Stimulated activated CD4-positive, alpha-beta T cell treated with anti-CD3 and anti-CD28 coated beads, Interleukin-1b, Interleukin-23, amount 100 ng/mL, for 1 hour (primary cell): ENCODE data around the gene KIF18B.

Source experiments
- DNase-seq, 2 donors: peaks; one replicate each; pipeline ENCODE4 v3.0.0-alpha.2; 2020; ENCODE audit warnings: low read depth in 2 of 2

Gene KIF18B

DNA sequence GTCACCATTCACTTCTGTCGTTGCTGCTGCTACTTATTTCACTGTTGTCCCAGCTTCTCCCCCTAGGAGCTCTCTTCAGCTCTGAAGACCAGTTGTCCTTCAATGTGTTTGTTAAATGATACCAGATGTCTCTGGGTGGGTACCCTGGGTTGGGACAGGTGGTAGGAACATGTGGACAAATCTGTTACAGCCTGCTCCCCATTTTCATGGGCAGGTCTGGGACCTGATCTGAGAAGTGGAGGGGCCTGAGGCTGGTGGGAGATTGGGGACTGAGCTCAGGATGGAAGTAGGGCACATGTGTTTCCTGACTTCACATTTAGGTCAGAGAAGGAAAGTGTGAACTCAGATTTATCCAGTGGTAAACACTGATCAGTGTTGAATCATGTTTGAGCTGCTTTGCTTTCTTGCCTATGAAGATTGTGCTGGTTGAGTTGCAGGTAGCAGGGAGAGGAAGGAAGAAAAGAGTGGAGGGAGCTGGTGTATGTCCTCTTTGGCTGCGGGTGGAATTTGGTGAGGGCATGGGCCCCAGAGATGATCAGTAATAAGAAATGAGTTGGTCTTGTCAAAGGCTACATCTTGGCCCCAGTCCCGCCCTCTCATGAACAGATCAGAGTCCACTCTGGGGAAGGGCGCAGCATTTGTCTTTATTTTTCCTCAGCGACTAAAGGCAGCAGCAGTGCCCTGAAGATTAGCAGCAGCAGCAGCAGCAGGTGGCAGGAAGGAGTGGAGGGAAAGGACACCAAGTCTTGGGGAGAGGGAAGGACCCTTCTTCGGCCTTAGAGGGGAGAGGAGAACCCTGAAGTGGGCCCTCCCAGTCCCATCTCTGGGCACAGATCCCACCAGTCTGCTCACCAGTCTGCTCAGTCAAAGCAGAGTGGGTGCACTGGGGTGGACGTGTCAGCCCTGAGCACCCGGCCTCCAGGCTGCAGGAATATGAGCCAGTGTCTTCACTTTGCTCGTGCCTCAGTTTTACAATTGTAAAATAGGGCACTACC is 42.3 kb downstream of the KIF18B start:
- no peak for DNase-seq

GRCh38 chr17:44904001-44904984 is 43.3 kb downstream of the KIF18B start:
- DNase-seq = no peak

GRCh38 chr17:44903012-44903685 is 44.4 kb downstream of the KIF18B start:
- DNase-seq = no peak

DNA sequence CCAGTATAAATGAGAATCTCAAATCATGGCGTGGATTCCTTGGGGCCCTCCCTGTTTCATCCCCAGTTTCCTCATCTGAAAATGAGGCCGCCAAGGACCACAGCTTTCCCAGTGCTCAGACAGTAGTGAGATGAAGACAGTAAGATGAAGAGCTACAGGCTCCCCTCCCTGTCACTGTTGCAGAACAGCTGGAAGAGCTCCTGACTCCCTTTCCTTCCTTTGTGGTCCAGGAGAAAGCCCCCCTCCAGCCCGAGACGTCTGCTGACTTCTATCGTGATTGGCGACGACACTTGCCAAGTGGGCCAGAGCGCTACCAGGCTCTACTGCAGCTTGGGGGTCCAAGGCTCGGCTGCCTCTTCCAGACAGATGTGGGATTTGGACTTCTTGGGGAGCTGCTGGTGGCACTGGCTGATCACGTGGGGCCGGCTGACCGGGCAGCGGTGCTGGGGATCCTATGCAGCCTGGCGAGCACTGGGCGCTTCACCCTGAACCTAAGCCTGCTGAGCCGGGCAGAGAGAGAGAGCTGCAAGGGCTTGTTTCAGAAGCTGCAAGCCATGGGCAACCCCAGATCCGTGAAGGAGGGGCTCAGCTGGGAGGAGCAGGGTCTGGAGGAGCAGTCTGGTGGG is 45.3 kb downstream of the KIF18B start:
- no peak for DNase-seq

DNA sequence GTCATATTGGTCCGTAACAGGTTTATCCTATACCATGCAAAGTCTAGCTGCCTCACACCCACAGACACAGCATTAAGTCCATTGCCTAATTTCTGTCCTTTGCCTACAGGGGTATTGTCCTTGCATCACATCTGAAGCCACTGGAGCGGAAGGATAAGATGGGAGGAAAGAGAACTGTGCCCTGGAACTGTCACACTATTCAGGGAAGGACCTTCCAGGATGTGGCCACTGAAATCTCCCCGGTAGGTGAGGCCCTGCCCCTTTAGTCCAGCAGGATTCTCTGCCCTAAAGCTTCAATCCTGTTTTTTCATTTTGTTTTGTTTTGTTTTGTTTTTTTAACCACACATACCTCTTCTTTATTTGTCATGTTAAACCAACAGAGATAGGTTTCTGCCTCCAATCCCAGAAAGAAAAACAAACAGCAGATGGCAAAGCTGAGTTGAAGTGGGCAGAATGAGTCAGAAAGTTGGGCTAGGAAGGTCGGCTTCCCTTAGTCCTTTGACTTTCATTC is 46.1 kb downstream of the KIF18B start:
- no peak for DNase-seq

GRCh38 chr17:44900894-44901293 is 46.7 kb downstream of the KIF18B start:
- DNase-seq = no peak

- DNase-seq = peak; percentile 83 to 86
These were observed 48.3 kb downstream of the KIF18B start, which contains the start of gene EFTUD2 for GRCh38 chr17:44899074-44899782. Gene EFTUD2, minus strand, starts transcription at chr17:44899445. Its CDS starts 4,924 bp downstream, at chr17:44894521.

GRCh38 chr17:44898768-44899073 is 48.9 kb downstream of the KIF18B start:
- DNase-seq = no peak

DNA sequence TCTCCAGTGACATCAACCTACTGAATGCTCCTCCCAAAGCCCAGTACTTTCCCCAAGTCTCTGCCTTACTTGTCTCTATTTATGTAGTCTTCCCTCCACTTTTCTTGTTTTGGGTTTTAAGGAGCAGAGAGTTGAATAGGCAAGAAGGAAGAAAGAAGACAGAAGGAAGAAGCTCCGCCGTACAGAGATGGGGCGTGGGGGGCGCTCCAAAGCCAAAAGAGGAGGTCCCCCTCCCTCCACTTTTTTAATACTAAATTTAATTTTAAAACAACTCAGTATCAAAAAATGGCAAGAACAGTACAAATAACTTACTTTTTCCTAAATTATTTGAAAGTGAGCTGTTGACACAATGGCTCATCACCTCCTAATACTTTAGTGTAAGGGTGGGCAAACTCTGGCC is 52.9 kb downstream of the KIF18B start:
- no peak for DNase-seq

DNA sequence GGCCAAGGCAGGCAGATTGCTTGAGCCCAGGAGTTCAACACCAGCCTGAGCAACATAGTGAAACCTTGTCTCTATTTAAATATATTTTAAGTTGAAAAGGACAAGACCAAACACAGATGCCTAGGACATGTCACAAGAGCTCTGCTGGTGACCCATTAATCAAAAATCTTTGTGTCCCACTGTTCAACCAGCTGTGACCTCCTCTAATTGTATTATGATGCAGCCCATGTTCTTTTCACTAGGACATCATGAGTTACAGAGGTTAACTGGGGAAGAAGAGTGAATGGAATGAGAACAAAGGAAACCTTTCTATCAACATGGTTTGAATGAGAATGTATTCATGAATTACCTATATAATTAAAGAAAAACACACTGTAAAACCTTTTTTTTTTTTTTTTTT is 55.3 kb downstream of the KIF18B start:
- DNase-seq = no peak

DNA sequence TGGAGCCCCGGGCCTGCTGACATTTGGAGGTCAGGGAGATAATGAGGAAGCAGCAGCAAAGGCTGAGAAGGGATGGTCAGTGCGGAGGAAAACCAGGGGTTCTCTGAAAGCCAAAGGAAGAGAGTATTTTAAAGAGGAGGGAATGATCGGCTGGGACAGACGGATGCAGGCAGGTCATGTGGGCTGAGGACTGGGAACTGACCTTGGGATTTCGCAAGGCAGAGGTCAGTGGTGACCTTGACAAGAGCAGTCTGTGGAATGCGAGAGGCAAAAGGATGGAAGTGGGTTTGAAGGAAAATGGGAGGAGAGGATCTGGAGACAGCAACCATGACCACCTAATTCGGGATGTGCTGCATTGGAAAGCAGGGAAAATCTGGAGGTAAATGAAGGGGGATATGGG is 58.6 kb downstream of the KIF18B start:
- no peak for DNase-seq

DNA sequence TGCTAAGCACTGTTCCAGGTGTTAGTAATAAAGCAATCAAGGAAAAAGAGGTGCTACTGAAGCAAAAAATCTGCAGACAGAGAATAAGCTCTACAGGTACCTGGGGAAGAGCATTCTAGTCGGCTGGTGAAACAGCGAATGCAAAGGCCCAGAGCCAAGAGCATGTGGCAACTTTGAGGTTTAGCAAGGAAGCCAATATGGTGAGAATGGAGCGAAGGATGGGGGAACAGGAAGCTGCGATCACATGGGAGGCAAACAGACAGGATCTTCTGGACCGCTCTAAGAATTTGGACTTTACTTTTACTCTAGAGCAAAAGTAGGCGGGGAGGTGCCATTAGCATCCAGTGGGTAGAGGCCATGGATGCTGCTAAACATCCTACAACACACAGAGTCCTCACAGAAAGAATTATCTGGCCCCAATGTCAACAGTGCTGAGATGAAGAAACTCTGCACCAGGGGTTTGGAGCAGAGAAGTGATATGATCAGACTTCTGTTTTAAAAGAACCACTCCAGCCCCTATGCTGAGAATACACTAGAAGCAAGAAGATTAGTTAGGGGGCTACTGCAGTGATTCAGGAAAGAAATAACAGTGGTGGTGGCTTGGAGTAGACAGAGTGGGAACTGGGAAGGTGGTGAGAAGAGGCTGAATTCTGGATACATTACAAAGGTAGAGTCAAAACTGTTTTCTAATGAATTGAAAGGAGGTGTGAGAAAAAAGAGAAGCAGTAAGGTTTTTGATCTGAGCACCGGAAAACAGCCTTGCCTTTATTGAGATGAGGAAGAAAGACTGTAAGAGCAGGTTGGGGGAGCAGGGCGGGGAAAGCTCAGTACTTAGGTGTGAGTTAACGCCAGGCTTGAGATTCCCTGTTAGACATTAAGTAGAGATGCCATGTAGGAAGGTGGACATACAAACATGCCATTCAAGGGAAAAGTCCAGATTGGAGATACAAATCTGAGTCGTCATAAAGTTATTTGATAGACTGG is 59.3 kb downstream of the KIF18B start:
- no peak for DNase-seq

DNA sequence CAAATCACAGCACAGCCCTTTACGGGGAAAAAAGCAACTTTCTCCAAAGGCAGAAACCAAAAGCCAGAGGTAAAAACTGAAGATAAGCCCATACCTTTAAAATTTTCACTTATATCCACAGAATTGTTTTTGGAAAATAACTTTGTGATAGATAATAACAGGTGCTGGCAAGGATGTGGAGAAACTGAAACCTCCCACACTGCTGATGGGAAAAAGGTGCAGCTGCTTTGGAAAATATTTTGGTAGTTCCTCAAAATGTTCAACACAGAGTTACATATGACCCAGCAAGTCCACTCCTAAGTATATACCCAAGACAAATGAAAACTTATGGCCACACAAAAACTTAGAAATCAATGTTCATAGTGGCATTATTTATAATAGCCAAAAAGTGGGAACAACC is 60.6 kb downstream of the KIF18B start:
- no peak for DNase-seq

DNA sequence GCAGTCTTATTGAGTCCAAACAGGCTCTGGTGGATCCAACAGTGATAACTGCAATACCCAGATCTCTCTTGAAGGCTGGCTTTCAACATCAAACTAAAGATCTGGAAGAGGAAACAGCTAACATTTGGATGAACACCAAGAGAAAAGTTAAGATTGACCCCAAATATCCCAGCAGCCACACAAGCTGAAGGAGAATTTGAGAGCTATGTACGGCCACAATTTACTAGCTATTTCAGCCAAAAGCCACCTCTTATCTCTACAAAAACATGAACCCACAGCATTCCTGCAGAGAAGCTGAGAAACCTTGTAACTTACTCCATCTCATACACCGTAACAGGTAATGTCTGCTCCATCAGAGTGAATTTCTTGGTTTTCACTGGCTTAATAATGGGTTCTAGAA is 62.6 kb downstream of the KIF18B start:
- no peak for DNase-seq

DNA sequence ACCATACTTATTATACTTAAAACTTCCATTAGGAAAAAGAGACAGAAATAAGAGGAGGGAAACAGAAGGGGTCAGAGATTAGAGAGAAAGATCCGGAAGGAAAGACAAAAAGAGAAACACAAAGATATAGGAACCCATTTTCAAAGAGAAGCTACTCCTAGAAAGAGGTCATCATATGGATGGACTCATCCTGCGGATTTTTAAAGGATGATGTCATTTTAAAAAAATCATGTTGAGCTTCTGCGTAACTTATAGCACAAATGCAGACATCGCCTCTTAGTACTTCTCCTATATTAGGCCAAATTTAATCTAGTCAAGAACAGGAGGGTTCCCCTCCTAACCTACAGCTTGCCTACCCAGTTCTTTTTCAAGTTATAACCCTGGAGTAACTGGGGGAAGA is 66.4 kb downstream of the KIF18B start:
- no peak for DNase-seq

GRCh38 chr17:44880062-44880461 is 67.5 kb downstream of the KIF18B start:
- DNase-seq = no peak

DNA sequence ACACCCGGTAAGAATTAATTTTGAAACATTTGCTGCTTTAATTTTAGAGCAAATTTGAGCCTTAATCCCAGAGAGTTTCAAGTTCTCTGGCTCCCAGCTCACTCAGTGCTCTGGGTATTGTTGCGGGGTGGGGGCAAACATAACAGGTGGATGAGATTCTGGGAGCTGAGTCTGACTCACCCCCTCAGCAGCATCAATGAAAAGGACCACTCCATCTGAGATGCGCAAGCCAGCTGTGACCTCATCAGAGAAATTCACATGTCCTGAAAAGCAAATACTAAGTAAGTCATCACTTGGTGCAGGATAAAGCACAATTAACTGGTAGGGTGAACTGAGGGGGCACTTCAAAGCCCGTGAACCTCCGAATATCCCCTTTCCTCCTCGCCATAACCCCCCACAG is 68.2 kb downstream of the KIF18B start:
- no peak for DNase-seq

GRCh38 chr17:44878627-44879221 is 68.8 kb downstream of the KIF18B start:
- no peak for DNase-seq

DNA sequence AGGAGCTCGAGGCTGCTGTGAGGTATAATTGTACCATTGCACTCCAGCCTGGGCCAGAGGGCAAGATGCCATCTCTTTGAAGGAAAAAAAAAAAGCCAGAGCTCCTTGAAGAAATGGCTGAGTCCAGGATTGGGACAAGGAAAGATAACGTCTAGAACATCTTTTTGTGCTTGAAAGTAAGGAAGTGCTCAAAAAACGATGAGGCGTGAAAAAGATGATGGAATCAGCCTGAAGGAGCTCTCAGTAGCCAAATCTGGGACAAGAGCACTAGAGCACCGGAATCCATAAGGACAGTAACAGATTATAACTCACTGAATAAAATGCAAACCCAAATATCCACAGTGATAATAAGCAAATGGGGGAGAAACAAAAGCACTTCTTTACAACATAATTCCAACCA is 70.5 kb downstream of the KIF18B start:
- no peak for DNase-seq
